ENCODE measurements around the gene TMEM117.

The TMEM117 gene

DNA sequence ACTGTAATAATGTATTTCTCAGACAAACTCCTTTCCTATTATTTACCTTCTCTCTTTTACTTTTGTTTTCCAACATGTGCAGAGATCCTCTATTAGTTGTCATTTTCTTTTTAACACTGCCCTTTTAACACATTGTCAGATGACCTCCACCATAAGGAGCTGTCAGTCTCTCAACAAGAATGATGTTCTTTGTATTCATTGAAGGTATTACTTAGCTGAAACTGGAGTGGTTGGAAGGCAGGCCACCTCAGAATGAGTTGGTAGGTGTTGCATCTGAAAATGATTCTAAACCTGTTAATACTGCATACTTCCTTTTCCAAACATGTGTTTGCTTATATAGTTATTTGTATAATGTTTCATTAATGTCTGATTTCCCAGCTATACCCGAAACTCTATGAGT is 16.9 kb downstream of the TMEM117 start (continued):
- no peak for TF ChIP-seq TCF4 (CRISPR knock-in tag; IDR thresholded peaks at IDR 0.05; ENCODE audit: borderline replicate concordance)
- TF ChIP-seq, protein P1, sequence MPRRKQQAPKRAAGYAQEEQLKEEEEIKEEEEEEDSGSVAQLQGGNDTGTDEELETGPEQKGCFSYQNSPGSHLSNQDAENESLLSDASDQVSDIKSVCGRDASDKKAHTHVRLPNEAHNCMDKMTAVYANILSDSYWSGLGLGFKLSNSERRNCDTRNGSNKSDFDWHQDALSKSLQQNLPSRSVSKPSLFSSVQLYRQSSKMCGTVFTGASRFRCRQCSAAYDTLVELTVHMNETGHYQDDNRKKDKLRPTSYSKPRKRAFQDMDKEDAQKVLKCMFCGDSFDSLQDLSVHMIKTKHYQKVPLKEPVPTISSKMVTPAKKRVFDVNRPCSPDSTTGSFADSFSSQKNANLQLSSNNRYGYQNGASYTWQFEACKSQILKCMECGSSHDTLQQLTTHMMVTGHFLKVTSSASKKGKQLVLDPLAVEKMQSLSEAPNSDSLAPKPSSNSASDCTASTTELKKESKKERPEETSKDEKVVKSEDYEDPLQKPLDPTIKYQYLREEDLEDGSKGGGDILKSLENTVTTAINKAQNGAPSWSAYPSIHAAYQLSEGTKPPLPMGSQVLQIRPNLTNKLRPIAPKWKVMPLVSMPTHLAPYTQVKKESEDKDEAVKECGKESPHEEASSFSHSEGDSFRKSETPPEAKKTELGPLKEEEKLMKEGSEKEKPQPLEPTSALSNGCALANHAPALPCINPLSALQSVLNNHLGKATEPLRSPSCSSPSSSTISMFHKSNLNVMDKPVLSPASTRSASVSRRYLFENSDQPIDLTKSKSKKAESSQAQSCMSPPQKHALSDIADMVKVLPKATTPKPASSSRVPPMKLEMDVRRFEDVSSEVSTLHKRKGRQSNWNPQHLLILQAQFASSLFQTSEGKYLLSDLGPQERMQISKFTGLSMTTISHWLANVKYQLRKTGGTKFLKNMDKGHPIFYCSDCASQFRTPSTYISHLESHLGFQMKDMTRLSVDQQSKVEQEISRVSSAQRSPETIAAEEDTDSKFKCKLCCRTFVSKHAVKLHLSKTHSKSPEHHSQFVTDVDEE (CRISPR knock-in tag; IDR thresholded peaks at IDR 0.05): no peak
- no peak for TF ChIP-seq ZNF8 (CRISPR knock-in tag; IDR thresholded peaks at IDR 0.05)

GRCh38 chr12:43856972-43857371 is 21.1 kb downstream of the TMEM117 start:
- ATAC-seq: no peak
- no peak for TF ChIP-seq TOX (CRISPR knock-in tag; IDR thresholded peaks at IDR 0.05; ENCODE audit: borderline replicate concordance)
- no peak for TF ChIP-seq RARB (CRISPR knock-in tag; IDR thresholded peaks at IDR 0.05)
- no peak for TF ChIP-seq TCF4 (CRISPR knock-in tag; IDR thresholded peaks at IDR 0.05; ENCODE audit: borderline replicate concordance)
- no peak for TF ChIP-seq ESRRG (CRISPR knock-in tag; IDR thresholded peaks at IDR 0.05)
- no peak for TF ChIP-seq GLIS3 (CRISPR knock-in tag; IDR thresholded peaks at IDR 0.05)
- TF ChIP-seq OSR1 (CRISPR knock-in tag; IDR thresholded peaks at IDR 0.05): no peak
- TF ChIP-seq, protein P1 (CRISPR knock-in tag; IDR thresholded peaks at IDR 0.05): no peak
- TF ChIP-seq ZNF8 (CRISPR knock-in tag; IDR thresholded peaks at IDR 0.05): no peak
- no peak for TF ChIP-seq CSDC2 (CRISPR knock-in tag; IDR thresholded peaks at IDR 0.05)
- no peak for TF ChIP-seq SNAI2 (CRISPR knock-in tag; IDR thresholded peaks at IDR 0.05)
- TF ChIP-seq BACH2 (CRISPR knock-in tag; IDR thresholded peaks at IDR 0.05; ENCODE audit: borderline replicate concordance): no peak
- TF ChIP-seq POU6F1 (CRISPR knock-in tag; IDR thresholded peaks at IDR 0.05; ENCODE audit: borderline replicate concordance, low read depth): no peak
- TF ChIP-seq ARNTL (CRISPR knock-in tag; IDR thresholded peaks at IDR 0.05; ENCODE audit: borderline replicate concordance, low read depth): no peak
- TF ChIP-seq ZNF70 (CRISPR knock-in tag; IDR thresholded peaks at IDR 0.05): no peak

DNA sequence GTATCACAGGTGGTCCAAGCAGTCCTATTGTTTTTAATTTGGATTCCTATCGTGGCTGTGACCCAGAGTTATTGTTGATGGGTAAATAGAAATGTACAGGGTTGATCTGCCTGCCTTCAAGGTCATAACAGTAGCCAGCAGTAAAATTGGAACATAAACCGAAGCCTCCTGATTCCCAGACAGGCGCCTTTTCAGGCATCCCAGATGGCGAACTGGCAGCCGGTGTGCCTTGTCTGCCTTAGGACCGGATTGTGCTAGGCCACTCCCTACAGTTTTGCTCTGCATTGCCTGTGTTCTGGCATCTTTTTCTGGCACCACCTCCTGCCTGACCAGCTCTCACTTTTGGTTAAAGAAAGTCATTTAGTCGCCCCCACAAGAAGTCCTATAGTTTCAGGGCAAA is 22.2 kb downstream of the TMEM117 start:
- ATAC-seq: no peak

GRCh38 chr12:43858991-43859390 is 23.1 kb downstream of the TMEM117 start:
- TF ChIP-seq ZFP3 (CRISPR knock-in tag; IDR thresholded peaks at IDR 0.05) (no peak), CSDC2 (CRISPR knock-in tag; IDR thresholded peaks at IDR 0.05) (no peak), ZFP30 (CRISPR knock-in tag; IDR thresholded peaks at IDR 0.05) (no peak), ZC3H10 (CRISPR knock-in tag; IDR thresholded peaks at IDR 0.05) (no peak), OSR1 (CRISPR knock-in tag; IDR thresholded peaks at IDR 0.05) (no peak), RARB (CRISPR knock-in tag; IDR thresholded peaks at IDR 0.05) (no peak), ESRRG (CRISPR knock-in tag; IDR thresholded peaks at IDR 0.05) (no peak), ZNF8 (CRISPR knock-in tag; IDR thresholded peaks at IDR 0.05) (no peak), POU6F1 (CRISPR knock-in tag; IDR thresholded peaks at IDR 0.05; ENCODE audit: borderline replicate concordance, low read depth) (no peak), ZNF565 (CRISPR knock-in tag; conservative IDR thresholded peaks at IDR 0.05; ENCODE audit: low read depth) (no peak), PATZ1 (CRISPR knock-in tag; IDR thresholded peaks at IDR 0.05; ENCODE audit: borderline replicate concordance) (no peak), TCF4 (CRISPR knock-in tag; IDR thresholded peaks at IDR 0.05; ENCODE audit: borderline replicate concordance) (no peak), ZNF70 (CRISPR knock-in tag; IDR thresholded peaks at IDR 0.05) (no peak), ISL1 (CRISPR knock-in tag; IDR thresholded peaks at IDR 0.05) (no peak), GLIS3 (CRISPR knock-in tag; IDR thresholded peaks at IDR 0.05) (no peak), SNAI2 (CRISPR knock-in tag; IDR thresholded peaks at IDR 0.05) (no peak)
- TF ChIP-seq, protein P2, sequence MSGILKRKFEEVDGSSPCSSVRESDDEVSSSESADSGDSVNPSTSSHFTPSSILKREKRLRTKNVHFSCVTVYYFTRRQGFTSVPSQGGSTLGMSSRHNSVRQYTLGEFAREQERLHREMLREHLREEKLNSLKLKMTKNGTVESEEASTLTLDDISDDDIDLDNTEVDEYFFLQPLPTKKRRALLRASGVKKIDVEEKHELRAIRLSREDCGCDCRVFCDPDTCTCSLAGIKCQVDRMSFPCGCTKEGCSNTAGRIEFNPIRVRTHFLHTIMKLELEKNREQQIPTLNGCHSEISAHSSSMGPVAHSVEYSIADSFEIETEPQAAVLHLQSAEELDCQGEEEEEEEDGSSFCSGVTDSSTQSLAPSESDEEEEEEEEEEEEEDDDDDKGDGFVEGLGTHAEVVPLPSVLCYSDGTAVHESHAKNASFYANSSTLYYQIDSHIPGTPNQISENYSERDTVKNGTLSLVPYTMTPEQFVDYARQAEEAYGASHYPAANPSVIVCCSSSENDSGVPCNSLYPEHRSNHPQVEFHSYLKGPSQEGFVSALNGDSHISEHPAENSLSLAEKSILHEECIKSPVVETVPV (CRISPR knock-in tag; IDR thresholded peaks at IDR 0.05): no peak
- ATAC-seq: no peak

More for the DNA sequence above, 22.2 kb downstream of the TMEM117 start:
- TF ChIP-seq ZNF70 (CRISPR knock-in tag; IDR thresholded peaks at IDR 0.05): no peak
- no peak for TF ChIP-seq ESRRG (CRISPR knock-in tag; IDR thresholded peaks at IDR 0.05)
- TF ChIP-seq ZFP30 (CRISPR knock-in tag; IDR thresholded peaks at IDR 0.05): no peak
- no peak for TF ChIP-seq ARNTL (CRISPR knock-in tag; IDR thresholded peaks at IDR 0.05; ENCODE audit: borderline replicate concordance, low read depth)
- no peak for TF ChIP-seq ZNF565 (CRISPR knock-in tag; conservative IDR thresholded peaks at IDR 0.05; ENCODE audit: low read depth)
- no peak for TF ChIP-seq RARB (CRISPR knock-in tag; IDR thresholded peaks at IDR 0.05)
- no peak for TF ChIP-seq BACH2 (CRISPR knock-in tag; IDR thresholded peaks at IDR 0.05; ENCODE audit: borderline replicate concordance)
- no peak for TF ChIP-seq ISL1 (CRISPR knock-in tag; IDR thresholded peaks at IDR 0.05)
- TF ChIP-seq TOX (CRISPR knock-in tag; IDR thresholded peaks at IDR 0.05; ENCODE audit: borderline replicate concordance): no peak

Measured in SK-N-SH treated with all-trans-retinoic acid at 6 μM for 48 hours (cell line).